DND-41 (cell line): ENCODE measurements around the gene MIB1.

Source experiments
- ATAC-seq: fragments of 200-7000 bp; cut with Tn5 transposase; 3 replicates; pipeline ENCODE4 v1.9.1; 2021; ENCODE audit warnings: low read depth; ENCODE audit not compliant: insufficient read depth
- DNase-seq: peaks from one replicate; pipeline ENCODE4 v3.0.0-alpha.2; 2020
- H2AFZ ChIP-seq: 2 replicates; pipeline ENCODE4 v1.6.0; 2012; ENCODE audit warnings: low read depth, low read length
- H3K27ac ChIP-seq: 2 replicates; pipeline ENCODE4 v1.5.1; 2012; ENCODE audit warnings: low read length, inconsistent platforms
- H3K27me3 ChIP-seq: fragments of 200-600 bp; sonication (generic); 2 replicates; pipeline ENCODE4 v1.6.0; 2012; ENCODE audit warnings: low read length, mild to moderate bottlenecking, inconsistent platforms; ENCODE audit not compliant: insufficient read depth, poor library complexity
- H3K36me3 ChIP-seq: 2 replicates; pipeline ENCODE4 v1.5.1; 2012; ENCODE audit warnings: low read length, inconsistent platforms; ENCODE audit not compliant: insufficient read depth
- H3K4me1 ChIP-seq: 2 replicates; pipeline ENCODE4 v1.5.1; 2012; ENCODE audit warnings: mild to moderate bottlenecking, low read length; ENCODE audit not compliant: insufficient read depth
- H3K4me2 ChIP-seq: 2 replicates; pipeline ENCODE4 v1.6.0; 2012; ENCODE audit warnings: mild to moderate bottlenecking, moderate library complexity, low read length, inconsistent platforms; ENCODE audit not compliant: insufficient read depth
- H3K4me3 ChIP-seq, 2 experiments: fragments of 200-600 bp in 1 of 2; shearing (Covaris generic) in 1 of 2; 2 replicates each; pipeline ENCODE4 v1.5.1; 2012 to 2016; ENCODE audit warnings: inconsistent platforms in 2 of 2, low read length in 2 of 2, mild to moderate bottlenecking in 2 of 2, low read depth in 1 of 2, moderate library complexity in 1 of 2
- H3K79me2 ChIP-seq: 2 replicates; pipeline ENCODE4 v1.6.0; 2012; ENCODE audit warnings: low read length, inconsistent platforms; ENCODE audit not compliant: insufficient read depth
- H3K9ac ChIP-seq: 2 replicates; pipeline ENCODE4 v1.6.0; 2012; ENCODE audit warnings: low read depth, mild to moderate bottlenecking, inconsistent platforms, low read length, moderate library complexity
- H3K9me3 ChIP-seq: 2 replicates; pipeline ENCODE4 v1.5.1; 2012; ENCODE audit warnings: low read length, moderate library complexity, mild to moderate bottlenecking, inconsistent platforms; ENCODE audit not compliant: insufficient read depth, severe bottlenecking
- H4K20me1 ChIP-seq: 2 replicates; pipeline ENCODE4 v1.6.0; 2012; ENCODE audit warnings: low read length; ENCODE audit not compliant: insufficient read depth
- EZH2 ChIP-seq: IDR thresholded peaks from 3 replicates; pipeline ENCODE4 v1.6.1; 2012; ENCODE audit warnings: borderline replicate concordance, low read depth, mild to moderate bottlenecking, moderate library complexity, low read length, inconsistent platforms; ENCODE audit not compliant: severe bottlenecking
- TF ChIP-seq, protein P1 (sequence below): IDR thresholded peaks from 2 replicates; pipeline ENCODE4 v1.5.1; 2012; ENCODE audit warnings: borderline replicate concordance, low read length, moderate library complexity, mild to moderate bottlenecking; ENCODE audit not compliant: poor library complexity, severe bottlenecking; ENCODE audit errors: extremely low read depth

MIB1 gene

GRCh38 chr18:21805771-21806366 lies 65.3 kb downstream of the MIB1 start:
- Histone ChIP-seq H3K79me2 (no peaks in the 10 kb centered on the region), H3K4me3 (no peak overlapping the region), H2AFZ (no peak overlapping the region), H4K20me1 (no peaks in the 10 kb centered on the region), H3K9me3 (peaks cover 5% of the 10 kb centered on the region), H3K4me1 (no peaks in the 10 kb centered on the region), H3K27ac (no peak overlapping the region), H3K4me2 (no peak overlapping the region), H3K36me3 (peaks cover 68% of the 10 kb centered on the region), H3K9ac (no peak overlapping the region), H3K27me3 (no peaks in the 10 kb centered on the region)
- DNase-seq, result no peak
- TF ChIP-seq EZH2, result no peak
- TF ChIP-seq, protein P1, sequence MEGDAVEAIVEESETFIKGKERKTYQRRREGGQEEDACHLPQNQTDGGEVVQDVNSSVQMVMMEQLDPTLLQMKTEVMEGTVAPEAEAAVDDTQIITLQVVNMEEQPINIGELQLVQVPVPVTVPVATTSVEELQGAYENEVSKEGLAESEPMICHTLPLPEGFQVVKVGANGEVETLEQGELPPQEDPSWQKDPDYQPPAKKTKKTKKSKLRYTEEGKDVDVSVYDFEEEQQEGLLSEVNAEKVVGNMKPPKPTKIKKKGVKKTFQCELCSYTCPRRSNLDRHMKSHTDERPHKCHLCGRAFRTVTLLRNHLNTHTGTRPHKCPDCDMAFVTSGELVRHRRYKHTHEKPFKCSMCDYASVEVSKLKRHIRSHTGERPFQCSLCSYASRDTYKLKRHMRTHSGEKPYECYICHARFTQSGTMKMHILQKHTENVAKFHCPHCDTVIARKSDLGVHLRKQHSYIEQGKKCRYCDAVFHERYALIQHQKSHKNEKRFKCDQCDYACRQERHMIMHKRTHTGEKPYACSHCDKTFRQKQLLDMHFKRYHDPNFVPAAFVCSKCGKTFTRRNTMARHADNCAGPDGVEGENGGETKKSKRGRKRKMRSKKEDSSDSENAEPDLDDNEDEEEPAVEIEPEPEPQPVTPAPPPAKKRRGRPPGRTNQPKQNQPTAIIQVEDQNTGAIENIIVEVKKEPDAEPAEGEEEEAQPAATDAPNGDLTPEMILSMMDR, result no peak
- no peak for ATAC-seq

- Histone ChIP-seq H3K9me3 (peaks cover 5% of the 10 kb centered on the region), H3K27ac (no peak overlapping the region), H3K4me1 (peaks cover 11% of the 10 kb centered on the region), H3K79me2 (no peaks in the 10 kb centered on the region), H3K9ac (no peak overlapping the region), H4K20me1 (no peaks in the 10 kb centered on the region), H3K4me3 (no peak overlapping the region), H2AFZ (no peak overlapping the region), H3K4me2 (no peak overlapping the region), H3K27me3 (no peaks in the 10 kb centered on the region), H3K36me3 (peaks cover 53% of the 10 kb centered on the region)
- ATAC-seq (no peak), DNase-seq (no peak)
- no peak for TF ChIP-seq EZH2
These were observed 67.6 kb downstream of the MIB1 start for GRCh38 chr18:21808185-21808584.

DNA sequence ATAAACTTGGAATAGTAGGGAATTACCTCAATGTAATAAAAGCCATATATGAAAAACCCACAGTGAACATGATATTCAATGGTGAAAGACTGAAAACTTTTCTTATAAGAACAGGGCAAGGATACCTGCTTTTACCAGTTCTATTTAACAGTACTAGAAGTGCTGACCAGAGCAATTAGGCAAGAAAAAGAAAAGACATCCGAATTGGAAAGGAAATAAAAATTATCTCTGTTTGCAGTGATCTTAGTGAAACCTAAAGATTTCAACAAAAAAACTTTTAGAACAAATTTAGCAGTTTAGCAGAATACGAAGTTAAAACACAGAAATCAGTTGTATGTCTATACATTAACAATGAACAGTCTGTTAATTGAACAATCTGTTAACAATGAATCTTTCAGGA lies 69.1 kb downstream of the MIB1 start:
- ATAC-seq (no peak), DNase-seq (no peak)
- H3K79me2 ChIP-seq, result no peaks in the 10 kb centered on the region
- H3K9ac ChIP-seq, result no peak overlapping the region
- TF ChIP-seq EZH2, result no peak
- TF ChIP-seq, protein P1, result no peak
- no peak overlapping the region for H3K4me3 ChIP-seq
- no peaks in the 10 kb centered on the region for H4K20me1 ChIP-seq
- no peak overlapping the region for H3K27ac ChIP-seq
- peaks cover 5% of the 10 kb centered on the region for H3K9me3 ChIP-seq
- peaks cover 17% of the 10 kb centered on the region for H3K4me1 ChIP-seq
- peaks cover 50% of the 10 kb centered on the region for H3K36me3 ChIP-seq
- H2AFZ ChIP-seq, result no peak overlapping the region
- H3K27me3 ChIP-seq, result no peaks in the 10 kb centered on the region
- no peak overlapping the region for H3K4me2 ChIP-seq

DNA sequence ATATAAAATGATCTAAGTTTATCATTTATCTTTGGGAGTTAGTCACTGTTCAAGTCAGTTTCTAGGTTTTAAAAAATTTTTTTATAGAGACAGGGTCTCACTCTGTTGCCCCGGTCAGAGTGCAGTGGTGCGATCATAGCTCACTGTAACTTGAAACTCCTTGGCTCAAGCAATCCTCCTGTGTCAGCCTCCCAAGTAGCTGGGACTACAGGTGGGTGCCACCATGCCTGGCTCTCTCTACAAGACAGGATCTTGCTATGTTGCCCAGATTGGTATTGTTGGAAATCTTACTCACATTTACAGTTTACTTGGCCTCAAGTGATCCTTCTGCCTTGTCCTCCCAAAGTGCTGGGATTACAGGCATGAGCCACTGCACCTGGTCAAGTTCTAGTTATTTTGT lies 74.5 kb downstream of the MIB1 start:
- Histone ChIP-seq H2AFZ (no peak overlapping the region), H4K20me1 (no peaks in the 10 kb centered on the region), H3K36me3 (peaks cover 30% of the 10 kb centered on the region; the same call in 1 of the 2 replicates), H3K9me3 (no peaks in the 10 kb centered on the region), H3K4me2 (no peak overlapping the region), H3K79me2 (no peaks in the 10 kb centered on the region), H3K9ac (no peak overlapping the region), H3K4me1 (peaks cover 17% of the 10 kb centered on the region), H3K27me3 (no peaks in the 10 kb centered on the region), H3K4me3 (no peak overlapping the region), H3K27ac (no peak overlapping the region)
- DNase-seq (no peak), ATAC-seq (no peak)
- TF ChIP-seq, protein P1, result no peak
- no peak for TF ChIP-seq EZH2
